Spleen (tissue), 7 donors: ENCODE data around the gene SERPINE1.
"Not testable (repeated sequence)": the region's sequence is repeated elsewhere in the genome, so short reads cannot be mapped to it uniquely, and the experiment has no call there.

Experiments used
- CTCF ChIP-seq, 11 experiments: fragments of 200-600 bp in 7 of 11; fragments of 450-650 bp in 4 of 11; sonication (generic) in 4 of 11; IDR thresholded peaks in 8 of 11; conservative IDR thresholded peaks in 3 of 11; 1 replicate in 7 of 11; 2 replicates in 4 of 11; pipeline versions ENCODE4 v1.4.0 to v1.8.0; 2016 to 2021; ENCODE audit warnings: antibody characterized with exemption in 11 of 11, inconsistent platforms in 4 of 11, mild to moderate bottlenecking in 1 of 11
- POLR2A ChIP-seq, 3 donors: fragments of 450-650 bp; IDR thresholded peaks; one replicate each; pipeline ENCODE4 v1.5.1; 2017; ENCODE audit warnings: antibody characterized with exemption in 3 of 3, mild to moderate bottlenecking in 1 of 3
- donor health status: DM: no; HTN: no; CAD: no; lungs with moderate emphysema.
- donor health status: DM: no; HTN: no; CAD: no.
- donor health status: DM: no; HTN: no; CAD: no.

- TF ChIP-seq CTCF (IDR thresholded peaks at IDR 0.05 in 8 of 11, conservative IDR thresholded peaks at IDR 0.05 in 3 of 11); POLR2A (IDR thresholded peaks at IDR 0.05): not testable (repeated sequence)
Observed at GRCh38 chr7:101132626-101133600, 6.0 kb downstream of the SERPINE1 start.
